PC-3 (cell line): ENCODE measurements around the gene TPX2. TPM values are rescaled to one million over a fixed set of nuclear protein-coding genes. Genes with fewer than 3 reads are reported as not detected.
A peak's percentile ranks its signal among the peaks of the same experiment; 100 is the strongest.

ENCODE experiments used
- ATAC-seq: fragments of 200-7000 bp; cut with Tn5 transposase; 2 replicates; pipeline ENCODE4 v1.9.1; 2020; ENCODE audit warnings: mild to moderate bottlenecking, moderate library complexity
- BruUV-seq: library from RNA; stranded (reverse); fragments of 400-500 nt; replicated peaks from 2 replicates; lab custom pipeline; 2021; lab: Mats Ljungman, UMichigan
- CTCF ChIA-PET: fragments of 300-600 bp; sonication (Branson Sonifier 250); formaldehyde crosslinking; loops from one replicate; lab custom pipeline; 2022; ENCODE audit warnings: antibody characterized with exemption; lab: Charles Lee
- POLR2A ChIA-PET: fragments of 300-600 bp; sonication (Branson Sonifier 250); formaldehyde crosslinking; loops from one replicate; lab custom pipeline; 2022; ENCODE audit warnings: antibody characterized with exemption; ENCODE audit not compliant: unreplicated experiment; lab: Charles Lee
- DNase-seq: peaks from one replicate; pipeline ENCODE4 v3.0.0-alpha.2; 2015
- H2AFZ ChIP-seq: fragments of 300-600 bp; sonication (generic); 2 replicates; pipeline ENCODE4 v1.6.0; 2016; ENCODE audit warnings: antibody characterized with exemption, low read length
- H3F3A ChIP-seq: fragments of 300-600 bp; sonication (generic); one replicate; pipeline ENCODE4 v1.6.0; 2017; ENCODE audit warnings: antibody characterized with exemption, low read length, control low read depth, mild to moderate bottlenecking; ENCODE audit not compliant: unreplicated experiment
- H3K27ac ChIP-seq: fragments of 300-600 bp; sonication (generic); 2 replicates; pipeline ENCODE4 v1.5.1; 2016; ENCODE audit warnings: mild to moderate bottlenecking, low read length
- H3K27me3 ChIP-seq: fragments of 300-600 bp; sonication (generic); 2 replicates; pipeline ENCODE4 v1.6.1; 2016; ENCODE audit warnings: low read length, mixed read lengths
- H3K36me3 ChIP-seq: fragments of 300-600 bp; sonication (generic); 2 replicates; pipeline ENCODE4 v1.6.1; 2016; ENCODE audit warnings: low read depth, mixed run types, low read length, mixed read lengths
- H3K4me1 ChIP-seq: fragments of 300-600 bp; sonication (generic); 2 replicates; pipeline ENCODE4 v1.5.1; 2016; ENCODE audit warnings: low read length; ENCODE audit not compliant: insufficient read depth
- H3K4me2 ChIP-seq: fragments of 300-600 bp; sonication (generic); 2 replicates; pipeline ENCODE4 v1.6.0; 2016; ENCODE audit warnings: low read length
- H3K4me3 ChIP-seq: fragments of 300-600 bp; sonication (generic); 2 replicates; pipeline ENCODE4 v1.5.1; 2016; ENCODE audit warnings: mild to moderate bottlenecking, low read length, mixed read lengths
- H3K79me2 ChIP-seq: fragments of 300-600 bp; sonication (generic); 2 replicates; pipeline ENCODE4 v1.6.1; 2017; ENCODE audit warnings: low read length, mixed read lengths
- H3K9ac ChIP-seq: fragments of 300-600 bp; sonication (generic); 2 replicates; pipeline ENCODE4 v1.6.0; 2016; ENCODE audit warnings: mild to moderate bottlenecking, low read length
- H3K9me2 ChIP-seq: fragments of 300-600 bp; sonication (generic); replicated peaks from 2 replicates; pipeline ENCODE4 v1.6.1; 2016; ENCODE audit warnings: mixed run types, low read length, mixed read lengths
- H3K9me3 ChIP-seq: fragments of 300-600 bp; sonication (generic); 2 replicates; pipeline ENCODE4 v1.6.1; 2016; ENCODE audit warnings: low read length, mixed read lengths
- H4K20me1 ChIP-seq: fragments of 300-600 bp; sonication (generic); 2 replicates; pipeline ENCODE4 v1.6.1; 2016; ENCODE audit warnings: low read length, mixed read lengths
- CTCF ChIP-seq: fragments of 300-600 bp; sonication (generic); conservative IDR thresholded peaks from 2 replicates; pipeline ENCODE4 v1.5.1; 2017; ENCODE audit warnings: antibody characterized with exemption, low read depth, mild to moderate bottlenecking, low read length
- EZH2 ChIP-seq: fragments of 300-600 bp; sonication (generic); IDR thresholded peaks from one replicate; pipeline ENCODE4 v1.6.1; 2017; ENCODE audit warnings: antibody characterized with exemption, mild to moderate bottlenecking, low read length; ENCODE audit not compliant: unreplicated experiment
- EZH2phosphoT487 ChIP-seq: fragments of 300-600 bp; sonication (generic); IDR thresholded peaks from 2 replicates; pipeline ENCODE4 v1.6.1; 2018; ENCODE audit warnings: mild to moderate bottlenecking, antibody characterized with exemption, low read length, borderline replicate concordance
- intact Hi-C: fragments of 100-400 bp; cut with micrococcal nuclease; formaldehyde crosslinking; loops from 2 replicates; pipeline ENCODE4 v1.9.0; 2023
- total RNA-seq: library from RNA; depleted of rRNA; stranded (reverse); fragments of >200 nt; gene quantifications from 2 replicates; pipeline ENCODE4 v1.2.3, GENCODE V29; 2014

The TPX2 gene
- total RNA-seq, 1 experiment from 2014 or later = 128 TPM

- Histone ChIP-seq H3K79me2 (no peaks in the 10 kb centered on the region), H3K4me3 (no peak overlapping the region), H3K4me2 (no peak overlapping the region), H3F3A (no peaks in the 10 kb centered on the region), H3K9me3 (no peaks in the 10 kb centered on the region), H3K9me2 (no peaks in the 10 kb centered on the region), H4K20me1 (0 out of 2 replicates have a peak, but pooled peaks cover 3% of the 10 kb centered on the region), H2AFZ (no peak overlapping the region), H3K4me1 (peaks cover 37% of the 10 kb centered on the region), H3K36me3 (no peaks in the 10 kb centered on the region), H3K27ac (no peak overlapping the region), H3K9ac (no peak overlapping the region), H3K27me3 (no peaks in the 10 kb centered on the region)
- DNase-seq = no peak
- ATAC-seq = no peak
- CTCF ChIA-PET = no interaction called here
- intact Hi-C loops = loop anchor here (5.0 kb wide), 1 partner anchor 113 kb away; no protein-coding TSS in a partner anchor
- BruUV-seq = no TSS peak
- POLR2A ChIA-PET = no interaction called here
- TF ChIP-seq EZH2 (no peak), EZH2phosphoT487 (no peak), CTCF (no peak)
These were observed 100.8 kb downstream of the TPX2 start for GRCh38 chr20:31839782-31840487.

GRCh38 chr20:31840906-31841816 lies 102.1 kb downstream of the TPX2 start:
- BruUV-seq = no TSS peak
- H4K20me1 ChIP-seq = no peaks in the 10 kb centered on the region
- H3K9me3 ChIP-seq = no peaks in the 10 kb centered on the region
- ChIA-PET POLR2A (no interaction called here), CTCF (interaction anchor here (0.5 to 0.7 kb wide), 2 partner anchors 12 to 199 kb away, joined by 4 read pairs; no protein-coding TSS in a partner anchor)
- H3K4me2 ChIP-seq = peak overlapping the region; percentile 61
- H3F3A ChIP-seq = no peaks in the 10 kb centered on the region
- H3K4me1 ChIP-seq = peaks cover 26% of the 10 kb centered on the region
- H2AFZ ChIP-seq = no peak overlapping the region
- H3K27me3 ChIP-seq = no peaks in the 10 kb centered on the region
- H3K79me2 ChIP-seq = no peaks in the 10 kb centered on the region
- no peaks in the 10 kb centered on the region for H3K36me3 ChIP-seq
- intact Hi-C loops = no loop called here
- H3K9me2 ChIP-seq = no peaks in the 10 kb centered on the region
- TF ChIP-seq EZH2phosphoT487 (no peak), CTCF (no peak), EZH2 (no peak)
- ATAC-seq (no peak), DNase-seq (no peak)
- H3K4me3 ChIP-seq = no peak overlapping the region
- H3K9ac ChIP-seq = no peak overlapping the region
- no peak overlapping the region for H3K27ac ChIP-seq
